Measurements from ENCODE around the gene PDE11A.

GRCh38 chr2:177929662-177930522, 142.7 kb downstream of the PDE11A start:
- TF ChIP-seq POLR2A (IDR thresholded peaks at IDR 0.05) = no peak
- TF ChIP-seq CTCF (IDR thresholded peaks at IDR 0.05) = no peak

Measured in uterus (tissue), 2 donors.